Activated naive CD4-positive, alpha-beta T cell treated with anti-CD3 and anti-CD28 coated beads, Interleukin-2, amount 50 U/mL, for 72 hours (primary cell): ENCODE data around the gene GPR156. TPM values are rescaled to one million over a fixed set of nuclear protein-coding genes. Genes with fewer than 3 reads are reported as not detected.

Experiments
- ATAC-seq, 2 donors: fragments of 150-1000 bp; cut with Tn5 transposase; 2 replicates each; pipeline ENCODE4 v1.10.0; 2021; ENCODE audit warnings: mild to moderate bottlenecking in 2 of 2, moderate library complexity in 2 of 2
- DNase-seq, 2 donors: peaks; one replicate each; pipeline ENCODE4 v3.0.0; 2021 to 2022; ENCODE audit warnings: low spot score in 2 of 2
- H3K27ac Mint-ChIP-seq, 2 donors: one replicate each; pipeline ENCODE4 v1.8.0; 2022; ENCODE audit warnings: mild to moderate bottlenecking in 2 of 2, mixed read lengths in 2 of 2
- H3K36me3 Mint-ChIP-seq, 2 donors: one replicate each; pipeline ENCODE4 v1.8.0; 2022; ENCODE audit warnings: mixed read lengths in 2 of 2
- H3K9me3 Mint-ChIP-seq, 2 donors: one replicate each; pipeline ENCODE4 v1.8.0; 2022; ENCODE audit warnings: mixed read lengths in 2 of 2
- total RNA-seq, 2 donors: library from RNA; stranded (reverse); gene quantifications; one replicate each; pipeline ENCODE4 v1.2.3, GENCODE V29; 2022

The GPR156 gene
- total RNA-seq, 2 donors from 2014 or later = not detected

- no peak for DNase-seq
- ATAC-seq = no peak
- Mint-ChIP-seq H3K36me3 (no peaks in the 10 kb centered on the region), H3K27ac (no peak overlapping the region), H3K9me3 (no peaks in the 10 kb centered on the region)
Observed at GRCh38 chr3:120180731-120181412, 104.2 kb downstream of the GPR156 start.

- ATAC-seq (no peak), DNase-seq (no peak)
- no peaks in the 10 kb centered on the region for H3K36me3 Mint-ChIP-seq
- peak overlapping the region in 1 of 2 donors; percentile 5 for H3K27ac Mint-ChIP-seq
- H3K9me3 Mint-ChIP-seq = no peaks in the 10 kb centered on the region
Observed at GRCh38 chr3:120177707-120178306, 107.2 kb downstream of the GPR156 start.

GRCh38 chr3:120177151-120177550, 107.9 kb downstream of the GPR156 start:
- DNase-seq (no peak), ATAC-seq (no peak)
- Mint-ChIP-seq H3K27ac (no peak overlapping the region), H3K9me3 (no peaks in the 10 kb centered on the region), H3K36me3 (no peaks in the 10 kb centered on the region)

- ATAC-seq = no peak
- Mint-ChIP-seq H3K27ac (no peak overlapping the region), H3K36me3 (no peaks in the 10 kb centered on the region), H3K9me3 (no peaks in the 10 kb centered on the region)
- no peak for DNase-seq
Observed at GRCh38 chr3:120174811-120175539, 110.0 kb downstream of the GPR156 start.

GRCh38 chr3:120173056-120173675, 111.9 kb downstream of the GPR156 start:
- DNase-seq = no peak
- Mint-ChIP-seq H3K27ac (no peak overlapping the region), H3K36me3 (no peaks in the 10 kb centered on the region)

GRCh38 chr3:120172070-120172469, 113.0 kb downstream of the GPR156 start:
- Mint-ChIP-seq H3K27ac (no peak overlapping the region), H3K36me3 (no peaks in the 10 kb centered on the region), H3K9me3 (no peaks in the 10 kb centered on the region)
- no peak for DNase-seq
- ATAC-seq = no peak

More at GRCh38 chr3:120173056-120173675, 111.9 kb downstream of the GPR156 start:
- H3K9me3 Mint-ChIP-seq = no peaks in the 10 kb centered on the region
- no peak for ATAC-seq

- Mint-ChIP-seq H3K9me3 (no peaks in the 10 kb centered on the region), H3K36me3 (no peaks in the 10 kb centered on the region), H3K27ac (peak overlapping the region in 1 of 2 donors; percentile 79)
- no peak for DNase-seq
- ATAC-seq = no peak
Observed at GRCh38 chr3:120171134-120171873, 113.7 kb downstream of the GPR156 start.

- no peaks in the 10 kb centered on the region for H3K9me3 Mint-ChIP-seq
- no peak overlapping the region for H3K27ac Mint-ChIP-seq
- peak in 1 of 2 donors; percentile 81 for ATAC-seq
- H3K36me3 Mint-ChIP-seq = no peaks in the 10 kb centered on the region
- DNase-seq = no peak
Observed at GRCh38 chr3:120170223-120170622, 114.8 kb downstream of the GPR156 start.

- H3K36me3 Mint-ChIP-seq = no peaks in the 10 kb centered on the region
- DNase-seq = no peak
- H3K9me3 Mint-ChIP-seq = no peaks in the 10 kb centered on the region
- no peak overlapping the region for H3K27ac Mint-ChIP-seq
- no peak for ATAC-seq
Observed at GRCh38 chr3:120169407-120169806, 115.6 kb downstream of the GPR156 start.

GRCh38 chr3:120168611-120169010, 116.4 kb downstream of the GPR156 start:
- ATAC-seq (no peak), DNase-seq (no peak)
- Mint-ChIP-seq H3K36me3 (no peaks in the 10 kb centered on the region), H3K27ac (peak overlapping the region in 1 of 2 donors; percentile 26), H3K9me3 (no peaks in the 10 kb centered on the region)

GRCh38 chr3:120168038-120168437, 117.0 kb downstream of the GPR156 start:
- DNase-seq (no peak), ATAC-seq (no peak)
- Mint-ChIP-seq H3K36me3 (no peaks in the 10 kb centered on the region), H3K9me3 (no peaks in the 10 kb centered on the region), H3K27ac (no peak overlapping the region)

- no peaks in the 10 kb centered on the region for H3K36me3 Mint-ChIP-seq
- no peak for DNase-seq
- H3K9me3 Mint-ChIP-seq = no peaks in the 10 kb centered on the region
- ATAC-seq = no peak
- H3K27ac Mint-ChIP-seq = no peak overlapping the region
Observed at GRCh38 chr3:120167488-120167887, 117.5 kb downstream of the GPR156 start.

- Mint-ChIP-seq H3K9me3 (no peaks in the 10 kb centered on the region), H3K27ac (no peak overlapping the region), H3K36me3 (no peaks in the 10 kb centered on the region)
- ATAC-seq = no peak
- DNase-seq = no peak
Observed at GRCh38 chr3:120163816-120164215, 121.2 kb downstream of the GPR156 start.

- no peak for ATAC-seq
- no peaks in the 10 kb centered on the region for H3K36me3 Mint-ChIP-seq
- no peak overlapping the region for H3K27ac Mint-ChIP-seq
- no peak for DNase-seq
- no peaks in the 10 kb centered on the region for H3K9me3 Mint-ChIP-seq
Observed at GRCh38 chr3:120163026-120163425, 122.0 kb downstream of the GPR156 start.

- Mint-ChIP-seq H3K27ac (no peak overlapping the region), H3K9me3 (no peaks in the 10 kb centered on the region), H3K36me3 (no peaks in the 10 kb centered on the region)
- no peak for ATAC-seq
- no peak for DNase-seq
Observed at GRCh38 chr3:120162400-120162799, 122.6 kb downstream of the GPR156 start.

GRCh38 chr3:120161902-120162301, 123.1 kb downstream of the GPR156 start:
- Mint-ChIP-seq H3K9me3 (no peaks in the 10 kb centered on the region), H3K36me3 (no peaks in the 10 kb centered on the region), H3K27ac (no peak overlapping the region)
- ATAC-seq = no peak
- DNase-seq = no peak
